Lower lobe of right lung (tissue), 2 donors: ENCODE measurements around the gene CAPNS2. TPM values are rescaled to one million over a fixed set of nuclear protein-coding genes. Genes with fewer than 3 reads are reported as not detected.

Experiments
- ATAC-seq, 2 donors: fragments of 200-7000 bp; cut with Tn5 transposase; one replicate each; pipeline ENCODE4 v1.9.1; 2020 to 2022; ENCODE audit warnings: mild to moderate bottlenecking in 2 of 2, moderate library complexity in 2 of 2
- DNase-seq: peaks from one replicate; pipeline ENCODE4 v3.0.0-alpha.2; 2020
- H3K27ac ChIP-seq: fragments of 200-600 bp; one replicate; pipeline ENCODE4 v1.8.0; 2022
- H3K27me3 ChIP-seq: fragments of 200-600 bp; one replicate; pipeline ENCODE4 v1.8.0; 2022; ENCODE audit warnings: low read depth
- H3K36me3 ChIP-seq: fragments of 200-600 bp; one replicate; pipeline ENCODE4 v1.8.0; 2022; ENCODE audit warnings: mild to moderate bottlenecking
- H3K4me1 ChIP-seq: fragments of 200-600 bp; one replicate; pipeline ENCODE4 v1.8.0; 2022
- H3K4me3 ChIP-seq: fragments of 200-600 bp; one replicate; pipeline ENCODE4 v1.8.0; 2022; ENCODE audit warnings: mild to moderate bottlenecking
- H3K9me3 ChIP-seq: fragments of 200-600 bp; one replicate; pipeline ENCODE4 v1.8.0; 2022
- CTCF ChIP-seq: fragments of 200-600 bp; IDR thresholded peaks from one replicate; pipeline ENCODE4 v1.8.0; 2022; ENCODE audit warnings: antibody characterized with exemption, mild to moderate bottlenecking
- intact Hi-C: fragments of 100-400 bp; cut with DNase I; formaldehyde crosslinking; loops from one replicate; pipeline ENCODE4 v1.11.0; 2022
- total RNA-seq: library from RNA; stranded (reverse); fragmentation: NEBNext Ultra II Directional; extraction: Animal tissue kit (Norgen Biotek cat#: 25700); gene quantifications from one replicate; pipeline ENCODE4 v1.2.1, GENCODE V29; 2021
- donor health status: DM: no; HTN: yes; CAD: no; lungs with severe emphysema.

The CAPNS2 gene
- total RNA-seq, 1 donor from 2014 or later = 2.0 TPM

GRCh38 chr16:55572439-55572838 is 6.0 kb downstream of the CAPNS2 start:
- no peaks in the 10 kb centered on the region for H3K27me3 ChIP-seq
- intact Hi-C loops = no loop called here
- no peaks in the 10 kb centered on the region for H3K36me3 ChIP-seq
- H3K27ac ChIP-seq = no peak overlapping the region
- no peak overlapping the region for H3K4me3 ChIP-seq
- peaks cover 20% of the 10 kb centered on the region for H3K4me1 ChIP-seq
- no peak for DNase-seq
- peak in 1 of 2 donors; percentile 23 for ATAC-seq
- no peak for TF ChIP-seq CTCF
- H3K9me3 ChIP-seq = no peaks in the 10 kb centered on the region

- ATAC-seq = no peak
- intact Hi-C loops = no loop called here
- no peak for DNase-seq
- H3K9me3 ChIP-seq = no peaks in the 10 kb centered on the region
- H3K4me1 ChIP-seq = no peaks in the 10 kb centered on the region
- no peak overlapping the region for H3K27ac ChIP-seq
- no peak for TF ChIP-seq CTCF
- H3K4me3 ChIP-seq = no peak overlapping the region
- H3K27me3 ChIP-seq = no peaks in the 10 kb centered on the region
- H3K36me3 ChIP-seq = peaks cover 13% of the 10 kb centered on the region
These were observed 8.3 kb downstream of the CAPNS2 start for GRCh38 chr16:55574811-55575210.

GRCh38 chr16:55575496-55575895 is 9.0 kb downstream of the CAPNS2 start:
- no peak overlapping the region for H3K4me3 ChIP-seq
- TF ChIP-seq CTCF = no peak
- no peaks in the 10 kb centered on the region for H3K9me3 ChIP-seq
- intact Hi-C loops = no loop called here
- peaks cover 17% of the 10 kb centered on the region for H3K36me3 ChIP-seq
- H3K27ac ChIP-seq = no peak overlapping the region
- H3K4me1 ChIP-seq = no peaks in the 10 kb centered on the region
- ATAC-seq (no peak), DNase-seq (no peak)
- H3K27me3 ChIP-seq = no peaks in the 10 kb centered on the region

GRCh38 chr16:55576384-55576783 is 9.9 kb downstream of the CAPNS2 start:
- intact Hi-C loops = no loop called here
- no peak overlapping the region for H3K27ac ChIP-seq
- H3K9me3 ChIP-seq = no peaks in the 10 kb centered on the region
- H3K36me3 ChIP-seq = peaks cover 19% of the 10 kb centered on the region
- H3K27me3 ChIP-seq = no peaks in the 10 kb centered on the region
- H3K4me1 ChIP-seq = no peaks in the 10 kb centered on the region
- DNase-seq (no peak), ATAC-seq (no peak)
- TF ChIP-seq CTCF = no peak
- H3K4me3 ChIP-seq = no peak overlapping the region

- intact Hi-C loops = no loop called here
- no peak for DNase-seq
- Histone ChIP-seq H3K4me1 (no peaks in the 10 kb centered on the region), H3K36me3 (peaks cover 22% of the 10 kb centered on the region), H3K27me3 (no peaks in the 10 kb centered on the region), H3K27ac (no peak overlapping the region), H3K9me3 (no peaks in the 10 kb centered on the region), H3K4me3 (no peak overlapping the region)
- TF ChIP-seq CTCF = no peak
- ATAC-seq = peak in 1 of 2 donors; percentile 51
These were observed 11.4 kb downstream of the CAPNS2 start for GRCh38 chr16:55577887-55578286.

- ATAC-seq (no peak), DNase-seq (no peak)
- H3K4me1 ChIP-seq = no peaks in the 10 kb centered on the region
- no peaks in the 10 kb centered on the region for H3K27me3 ChIP-seq
- no peak overlapping the region for H3K27ac ChIP-seq
- no peaks in the 10 kb centered on the region for H3K9me3 ChIP-seq
- TF ChIP-seq CTCF = no peak
- intact Hi-C loops = no loop called here
- no peak overlapping the region for H3K4me3 ChIP-seq
- peaks cover 5% of the 10 kb centered on the region for H3K36me3 ChIP-seq
These were observed 19.1 kb downstream of the CAPNS2 start for GRCh38 chr16:55585631-55586030.
